SIG-M5 (cell line): ENCODE measurements around the gene PODN.

Experiments used
- DNase-seq: peaks from one replicate; lab custom pipeline; 2025; lab: John Stamatoyannopoulos, UW

PODN gene

GRCh38 chr1:53051676-53052075 is 10.3 kb upstream of the PODN start:
- DNase-seq = no peak

GRCh38 chr1:53057127-53057526 is 4.9 kb upstream of the PODN start:
- no peak for DNase-seq

- no peak for DNase-seq
Measured at GRCh38 chr1:53060579-53060978, 1.4 kb upstream of the PODN start.

DNA sequence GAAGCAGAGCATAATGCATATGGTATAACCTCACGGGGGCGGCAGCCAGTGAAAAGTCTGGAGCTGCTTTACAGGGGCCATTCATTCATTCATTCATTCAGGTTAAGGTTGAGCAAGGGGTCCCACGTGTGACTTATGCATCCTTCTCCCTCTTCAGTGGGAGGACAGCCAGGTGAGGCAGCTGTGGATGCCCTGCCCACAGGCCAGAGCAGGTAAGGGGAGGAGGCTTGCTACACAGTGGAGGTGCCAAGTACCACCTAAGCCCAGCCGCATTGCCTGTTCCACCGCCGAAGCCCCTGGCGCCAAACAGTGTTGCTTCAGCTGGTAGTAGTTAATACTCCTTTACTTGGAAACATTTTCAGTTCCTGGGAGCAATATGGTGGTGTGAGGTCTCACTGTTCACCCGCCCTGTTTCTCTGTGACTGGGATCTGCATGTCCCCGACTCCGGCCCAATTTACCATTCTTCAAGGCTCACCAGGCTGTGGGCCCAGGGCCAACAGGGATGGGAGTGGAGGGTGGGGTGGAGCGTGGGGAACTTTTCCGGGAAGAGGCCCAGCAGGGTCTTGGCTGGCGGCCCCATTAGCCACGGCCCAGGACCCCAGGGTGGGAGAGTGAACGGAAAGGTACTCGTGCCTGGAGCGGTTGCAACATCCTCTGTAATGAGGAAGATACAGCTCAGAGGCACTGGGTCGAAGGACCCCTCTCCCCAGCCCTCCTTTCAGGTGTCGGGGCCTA is 722 bp upstream of the PODN start:
- DNase-seq = no peak

GRCh38 chr1:53062708-53063591 is 937 bp downstream of the PODN start:
- DNase-seq = no peak

GRCh38 chr1:53063744-53064515 is 1.9 kb downstream of the PODN start:
- DNase-seq = no peak

DNA sequence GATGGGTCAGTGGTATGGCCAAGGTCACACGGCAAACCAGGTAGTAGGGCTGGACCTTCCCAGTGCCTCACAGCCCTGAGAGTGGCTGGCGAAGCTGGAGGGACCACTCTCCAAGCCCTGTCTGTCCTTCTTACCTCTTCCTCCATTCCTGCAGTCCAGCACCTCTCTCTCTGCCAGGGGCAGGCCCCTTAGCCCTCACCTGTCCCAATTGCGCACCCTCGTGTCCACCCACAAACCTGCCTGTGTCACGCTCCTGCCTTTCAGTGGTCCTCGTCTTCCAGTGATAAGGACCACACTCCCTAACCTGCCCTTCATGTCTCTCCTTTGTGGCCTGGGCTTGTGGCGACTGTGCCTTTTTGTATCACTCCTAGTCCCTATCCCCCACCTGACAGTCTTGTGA is 3.4 kb downstream of the PODN start:
- DNase-seq = no peak

- no peak for DNase-seq
Measured at GRCh38 chr1:53066488-53066887, 4.5 kb downstream of the PODN start.

- no peak for DNase-seq
Measured at GRCh38 chr1:53066891-53067738, 5.1 kb downstream of the PODN start.

- DNase-seq = no peak
Measured at GRCh38 chr1:53067886-53068285, 5.9 kb downstream of the PODN start.

DNA sequence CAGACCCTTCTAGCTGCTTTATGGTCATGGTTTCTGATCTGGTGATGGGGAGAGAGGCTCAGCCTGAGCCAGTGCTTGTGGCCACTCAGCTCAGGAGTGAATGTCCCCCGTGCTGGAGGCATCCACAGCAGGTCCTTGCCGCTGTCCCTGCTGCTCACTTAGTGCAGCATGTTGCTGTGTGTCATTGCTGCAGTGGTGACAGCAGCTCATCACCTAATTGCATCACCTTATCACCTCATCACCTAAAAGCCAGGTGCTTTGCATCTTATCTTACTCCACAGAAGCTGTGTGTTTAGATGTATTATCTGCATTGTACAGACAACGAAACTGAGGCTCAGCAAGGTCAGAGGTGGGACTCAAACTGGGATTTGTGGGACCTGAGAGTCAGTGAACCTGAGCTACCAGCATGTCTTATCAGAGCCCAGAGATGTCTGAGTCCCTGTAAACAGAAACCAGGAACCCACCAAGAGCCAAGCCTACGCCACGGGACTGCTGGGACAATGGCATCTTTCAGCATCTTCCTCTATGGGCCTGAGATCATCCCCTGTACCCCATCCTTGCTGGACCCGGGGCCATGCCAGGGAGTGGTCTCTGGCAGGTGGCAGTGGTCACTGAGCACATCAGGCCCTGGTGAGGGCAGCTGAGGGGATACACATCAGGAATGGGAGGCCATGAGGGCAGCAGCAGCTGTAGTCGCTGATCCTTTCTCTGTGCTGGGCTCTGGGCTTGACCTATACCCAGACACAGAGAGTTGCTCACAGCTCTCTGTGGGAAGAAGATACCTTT is 6.5 kb downstream of the PODN start:
- DNase-seq = no peak

GRCh38 chr1:53069265-53069662 is 7.3 kb downstream of the PODN start:
- DNase-seq = no peak

GRCh38 chr1:53069663-53070327 is 7.8 kb downstream of the PODN start:
- no peak for DNase-seq

- DNase-seq = no peak
Measured at GRCh38 chr1:53070621-53071020, 8.6 kb downstream of the PODN start.

DNA sequence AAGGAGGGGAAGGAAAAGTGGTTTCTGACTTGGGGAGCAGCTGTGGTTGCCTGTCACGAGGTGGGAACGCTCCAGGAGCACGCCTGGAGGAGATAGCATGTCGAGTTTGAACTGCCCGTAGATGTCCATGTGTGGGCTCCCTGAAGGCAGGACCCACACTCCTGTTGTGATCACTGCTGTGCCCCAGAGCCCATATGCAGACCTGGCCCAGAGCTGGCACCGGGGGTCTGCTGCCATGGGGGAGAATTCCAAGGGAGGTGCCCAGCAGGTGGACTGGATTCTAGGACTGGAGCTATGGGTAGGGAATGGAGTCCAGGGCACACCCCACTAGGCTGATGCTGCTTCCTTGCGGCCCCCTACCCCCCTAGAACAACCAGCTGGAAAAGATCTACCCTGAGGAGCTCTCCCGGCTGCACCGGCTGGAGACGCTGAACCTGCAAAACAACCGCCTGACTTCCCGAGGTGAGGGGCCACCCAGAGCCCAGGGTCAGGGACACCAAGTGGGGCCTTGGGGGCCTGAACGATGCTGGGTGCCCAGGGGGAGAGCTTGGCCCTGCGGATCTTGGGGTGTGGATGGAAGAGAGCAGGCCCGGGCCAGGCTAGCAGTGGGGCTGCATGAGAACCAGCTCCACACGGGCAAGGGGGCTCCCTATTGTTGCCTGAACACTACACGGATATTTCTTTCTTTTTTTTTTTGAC is 9.3 kb downstream of the PODN start:
- DNase-seq = no peak

DNA sequence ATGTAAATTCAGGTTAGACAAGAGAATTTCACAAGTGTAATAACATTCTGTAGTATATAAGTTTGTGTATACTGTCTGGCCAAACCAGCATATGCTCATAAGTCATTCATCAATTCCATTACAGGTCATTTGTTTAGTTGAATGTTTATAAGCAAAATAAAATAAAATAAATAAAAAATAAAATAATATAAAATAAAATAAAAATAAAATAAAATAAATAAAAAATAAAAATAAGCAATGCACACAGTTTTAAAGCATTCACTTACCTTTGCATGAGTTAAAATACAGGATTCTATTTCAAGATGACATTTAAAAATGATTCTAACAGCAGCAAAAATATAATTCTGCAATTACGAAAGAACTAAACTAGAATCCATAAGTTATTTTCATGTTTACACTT is 9.9 kb downstream of the PODN start:
- no peak for DNase-seq

- DNase-seq = no peak
Measured at GRCh38 chr1:53073287-53073686, 11.3 kb downstream of the PODN start.

- no peak for DNase-seq
Measured at GRCh38 chr1:53073868-53074311, 11.9 kb downstream of the PODN start.

DNA sequence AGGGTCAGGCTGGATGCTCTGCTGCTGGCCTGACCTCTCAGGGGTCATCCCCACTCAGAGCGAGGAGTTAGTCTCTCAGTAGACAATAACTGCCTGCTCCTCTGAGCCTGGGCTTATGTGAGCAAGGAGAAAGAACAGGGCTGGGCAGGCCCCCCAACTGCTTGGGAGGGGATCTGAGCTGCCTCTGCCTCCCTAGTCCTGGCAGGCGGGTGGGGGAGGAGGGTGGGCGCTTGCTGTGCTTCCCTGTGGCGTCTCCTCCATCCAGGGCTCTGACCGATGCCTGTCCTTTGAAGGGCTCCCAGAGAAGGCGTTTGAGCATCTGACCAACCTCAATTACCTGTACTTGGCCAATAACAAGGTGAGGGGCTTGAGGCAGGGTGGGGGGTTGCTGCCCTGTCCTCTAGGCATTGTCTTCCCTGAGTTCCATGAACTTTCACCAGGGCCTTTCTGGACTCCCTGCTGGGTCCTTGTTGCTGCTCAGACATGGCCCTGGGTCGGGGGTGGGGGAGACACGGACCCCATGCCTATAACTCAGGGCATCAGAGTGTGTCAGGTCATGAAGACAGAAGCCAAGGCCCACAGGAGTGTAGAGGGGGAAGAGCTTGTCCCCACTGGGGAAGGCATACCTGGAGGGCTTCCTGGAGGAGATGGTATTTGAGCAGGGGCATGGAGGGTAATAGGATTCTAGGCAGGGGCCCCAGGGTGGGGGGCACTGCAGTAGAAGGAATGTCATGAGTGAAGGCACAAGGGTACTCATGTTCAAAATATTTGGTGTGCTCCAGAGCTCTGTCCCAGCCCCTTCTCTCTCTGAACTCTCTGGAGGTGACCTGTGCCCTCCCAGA is 12.5 kb downstream of the PODN start:
- DNase-seq = no peak
